Psoas muscle (tissue), 8 donors: ENCODE results near the gene PHACTR3. TPM values are rescaled to one million over a fixed set of nuclear protein-coding genes. Genes with fewer than 3 reads are reported as not detected.

ENCODE experiments used
- ATAC-seq, 4 donors: fragments of 200-7000 bp; cut with Tn5 transposase; one replicate each; pipeline ENCODE4 v1.9.1; 2020; ENCODE audit warnings: moderate library complexity in 3 of 4, mild to moderate bottlenecking in 2 of 4
- DNase-seq, 2 donors: peaks; one replicate each; pipeline ENCODE4 v3.0.0-alpha.2; 2020
- H3K27ac ChIP-seq: fragments of 200-600 bp; one replicate; pipeline ENCODE4 v1.8.0; 2022
- H3K27me3 ChIP-seq, 3 donors: fragments of 200-600 bp in 1 of 3; one replicate each; pipeline versions ENCODE4 v1.6.1 to v1.8.0; 2013 to 2022; ENCODE audit warnings: low read length in 2 of 3, mild to moderate bottlenecking in 2 of 3, moderate library complexity in 1 of 3; ENCODE audit not compliant: insufficient read depth in 3 of 3
- H3K36me3 ChIP-seq, 2 donors: fragments of 200-600 bp in 1 of 2; one replicate each; pipeline versions ENCODE4 v1.6.1 to v1.8.0; 2013 to 2022; ENCODE audit warnings: low read depth in 1 of 2, mild to moderate bottlenecking in 1 of 2, moderate library complexity in 1 of 2; ENCODE audit not compliant: insufficient read depth in 1 of 2
- H3K4me1 ChIP-seq: fragments of 200-600 bp; one replicate; pipeline ENCODE4 v1.8.0; 2022
- H3K4me3 ChIP-seq: fragments of 200-600 bp; one replicate; pipeline ENCODE4 v1.8.0; 2022; ENCODE audit warnings: mild to moderate bottlenecking
- H3K9me3 ChIP-seq: fragments of 200-600 bp; one replicate; pipeline ENCODE4 v1.8.0; 2022
- WGBS, 3 donors: extraction: QIAGEN DNeasy Blood & Tissue Kit; methylation state at CpG; one replicate each; pipeline versions ENCODE4 v1.1.6 to v1.1.7; 2013; 5-methylcytosine and 5-hydroxymethylcytosine counted together
- intact Hi-C, 2 donors: fragments of 100-400 bp; cut with DNase I; formaldehyde crosslinking; loops; one replicate each; pipeline versions ENCODE4 v1.11.0 to v1.14.2; 2022
- polyA plus RNA-seq, 3 donors: library from polyadenylated mRNA; stranded (reverse); fragments of 200-250 nt; gene quantifications; one replicate each; pipeline ENCODE4 v1.2.3, GENCODE V29; 2013
- total RNA-seq, 4 donors: library from RNA; stranded (reverse); fragmentation: NEBNext Ultra II Directional in 2 of 4; extraction: Animal tissue kit (Norgen Biotek cat#: 25700) in 2 of 4; gene quantifications; one replicate each; pipeline versions ENCODE4 v1.2.1 to v1.2.4, GENCODE V29; 2021 to 2023
- TF ChIP-seq, protein P1 (sequence below): fragments of 200-600 bp; IDR thresholded peaks from one replicate; pipeline ENCODE4 v1.8.0; 2022; ENCODE audit warnings: antibody characterized with exemption
- donor health status: healthy with polysubstance abuse.
- donor health status: DM: no; HTN: no; CAD: no; lungs with moderate emphysema.
- donor health status: Bipolar disorder and iron deficiency.
- donor health status: healthy.
- donor health status: DM: yes; HTN: yes; CAD: no.
- donor health status: DM: no; HTN: no; CAD: no.
- donor health status: DM: no; HTN: no; CAD: no.
- donor health status: DM: yes; HTN: yes; CAD: no.

Gene PHACTR3
- total and polyA plus RNA-seq, 7 donors: 0.10 to 0.46 (median 0.15) TPM; not detected in 3

DNA sequence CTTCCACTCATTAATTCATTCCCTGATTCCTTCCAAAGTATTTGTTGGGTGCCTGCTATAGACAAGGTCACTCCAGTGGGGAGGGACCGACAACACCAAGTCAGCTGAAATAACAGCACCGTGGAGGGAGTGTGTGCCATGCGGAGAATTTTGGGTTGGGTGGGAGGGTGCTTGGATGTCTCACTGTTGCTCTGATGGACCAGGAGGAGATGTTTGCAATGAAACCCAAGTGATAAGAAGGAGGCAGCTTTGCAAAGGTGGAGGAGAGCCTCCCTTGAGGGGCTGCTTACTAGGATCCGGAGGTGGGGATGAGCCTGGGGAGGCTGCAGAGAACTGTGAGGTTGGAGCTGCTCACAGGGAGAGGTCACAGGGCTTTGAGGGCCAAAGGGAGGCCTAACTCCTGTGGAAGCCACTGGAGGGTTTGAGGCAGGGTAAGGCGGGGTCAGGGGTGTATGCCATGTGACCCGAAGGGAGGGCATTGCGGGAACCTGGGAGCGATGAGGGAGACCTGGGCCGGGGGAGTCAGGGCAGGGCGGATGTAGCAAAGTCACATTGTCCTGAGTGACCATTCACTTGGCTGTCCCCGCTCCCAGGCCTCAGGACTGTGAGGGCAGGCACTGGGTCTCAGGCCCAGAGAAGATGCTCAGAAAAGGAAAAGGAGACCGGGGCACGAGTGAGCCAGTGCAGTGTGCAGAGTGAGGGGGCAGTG lies 124.5 kb downstream of the PHACTR3 start:
- DNase-seq (no peak), ATAC-seq (no peak)
- Histone ChIP-seq H3K36me3 (no peaks in the 10 kb centered on the region), H3K9me3 (no peaks in the 10 kb centered on the region), H3K4me1 (no peaks in the 10 kb centered on the region), H3K27me3 (peaks cover 0 to 11% (median under 1%) of the 10 kb centered on the region in 3 donors), H3K27ac (no peak overlapping the region), H3K4me3 (no peak overlapping the region)
- TF ChIP-seq, protein P1, sequence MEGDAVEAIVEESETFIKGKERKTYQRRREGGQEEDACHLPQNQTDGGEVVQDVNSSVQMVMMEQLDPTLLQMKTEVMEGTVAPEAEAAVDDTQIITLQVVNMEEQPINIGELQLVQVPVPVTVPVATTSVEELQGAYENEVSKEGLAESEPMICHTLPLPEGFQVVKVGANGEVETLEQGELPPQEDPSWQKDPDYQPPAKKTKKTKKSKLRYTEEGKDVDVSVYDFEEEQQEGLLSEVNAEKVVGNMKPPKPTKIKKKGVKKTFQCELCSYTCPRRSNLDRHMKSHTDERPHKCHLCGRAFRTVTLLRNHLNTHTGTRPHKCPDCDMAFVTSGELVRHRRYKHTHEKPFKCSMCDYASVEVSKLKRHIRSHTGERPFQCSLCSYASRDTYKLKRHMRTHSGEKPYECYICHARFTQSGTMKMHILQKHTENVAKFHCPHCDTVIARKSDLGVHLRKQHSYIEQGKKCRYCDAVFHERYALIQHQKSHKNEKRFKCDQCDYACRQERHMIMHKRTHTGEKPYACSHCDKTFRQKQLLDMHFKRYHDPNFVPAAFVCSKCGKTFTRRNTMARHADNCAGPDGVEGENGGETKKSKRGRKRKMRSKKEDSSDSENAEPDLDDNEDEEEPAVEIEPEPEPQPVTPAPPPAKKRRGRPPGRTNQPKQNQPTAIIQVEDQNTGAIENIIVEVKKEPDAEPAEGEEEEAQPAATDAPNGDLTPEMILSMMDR: no peak
- WGBS, 3 donors: 92 to 95% (median 94%) methylated on average over 13 of the region's 13 CpGs
- intact Hi-C loops: no loop called here

GRCh38 chr20:59729506-59729905 lies 125.2 kb downstream of the PHACTR3 start:
- DNase-seq (no peak), ATAC-seq (no peak)
- intact Hi-C loops: no loop called here
- 38 to 56% (median 47%) methylated on average over 5 of the region's 5 CpGs for WGBS, 3 donors
- no peak overlapping the region for H3K4me3 ChIP-seq
- no peaks in the 10 kb centered on the region for H3K9me3 ChIP-seq
- H3K27ac ChIP-seq: no peak overlapping the region
- no peaks in the 10 kb centered on the region for H3K36me3 ChIP-seq
- TF ChIP-seq, protein P1: no peak
- H3K4me1 ChIP-seq: no peaks in the 10 kb centered on the region
- H3K27me3 ChIP-seq: peaks cover 0 to 14% (median 0%) of the 10 kb centered on the region in 3 donors

DNA sequence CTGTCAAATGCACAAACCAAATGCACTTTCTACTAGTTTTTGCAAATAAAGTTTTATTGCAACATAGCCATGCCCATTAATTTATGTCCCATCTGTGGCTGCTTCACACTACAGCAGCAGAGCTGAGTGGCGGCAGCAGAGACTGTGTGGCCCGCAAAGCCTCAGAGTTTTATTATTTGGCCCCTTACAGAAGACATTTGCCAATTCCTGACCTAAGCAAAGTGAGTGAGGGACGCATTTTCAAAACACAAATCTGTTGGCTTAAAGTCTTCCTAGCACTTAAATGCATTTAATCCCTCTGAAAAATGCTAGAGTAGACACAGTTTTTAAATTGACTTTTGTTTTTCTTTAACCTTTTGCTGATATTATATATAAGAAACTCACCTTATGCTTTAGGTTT lies 126.4 kb downstream of the PHACTR3 start:
- 43 to 62% (median 55%) methylated on average over 3 of the region's 3 CpGs for whole genome bisulfite sequencing, 3 donors
- ATAC-seq (no peak), DNase-seq (no peak)
- no peaks in the 10 kb centered on the region for H3K4me1 ChIP-seq
- no peaks in the 10 kb centered on the region for H3K9me3 ChIP-seq
- intact Hi-C loops: no loop called here
- peaks cover 0 to 14% (median 0%) of the 10 kb centered on the region in 3 donors for H3K27me3 ChIP-seq
- H3K4me3 ChIP-seq: no peak overlapping the region
- no peak overlapping the region for H3K27ac ChIP-seq
- no peaks in the 10 kb centered on the region for H3K36me3 ChIP-seq
- TF ChIP-seq, protein P1: no peak

DNA sequence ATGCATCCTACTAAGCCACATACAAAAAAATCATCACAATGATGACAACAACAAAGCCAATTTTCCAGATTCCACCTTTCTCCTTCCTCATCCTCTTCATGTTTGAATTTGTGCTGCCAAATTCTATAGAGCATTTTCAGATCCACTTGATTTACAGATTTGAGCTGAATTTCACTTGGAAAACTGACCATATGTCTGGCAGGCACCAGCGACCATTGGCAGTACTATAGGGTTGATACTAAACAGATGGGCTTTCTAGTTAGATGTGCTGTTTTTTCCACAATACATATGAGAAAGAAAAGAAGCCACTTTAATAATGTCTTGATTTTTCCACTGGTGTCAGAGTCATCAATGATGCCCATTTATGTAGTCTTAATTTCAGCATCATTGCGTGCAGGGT lies 127.0 kb downstream of the PHACTR3 start:
- intact Hi-C loops: no loop called here
- TF ChIP-seq, protein P1: no peak
- Histone ChIP-seq H3K27me3 (peaks cover 0 to 14% (median 0%) of the 10 kb centered on the region in 3 donors), H3K9me3 (no peaks in the 10 kb centered on the region), H3K4me3 (no peak overlapping the region), H3K4me1 (no peaks in the 10 kb centered on the region), H3K36me3 (no peaks in the 10 kb centered on the region), H3K27ac (no peak overlapping the region)
- no peak for DNase-seq
- no peak for ATAC-seq
- WGBS, 3 donors: 63 to 67% (median 67%) methylated on average over 2 of the region's 2 CpGs

DNA sequence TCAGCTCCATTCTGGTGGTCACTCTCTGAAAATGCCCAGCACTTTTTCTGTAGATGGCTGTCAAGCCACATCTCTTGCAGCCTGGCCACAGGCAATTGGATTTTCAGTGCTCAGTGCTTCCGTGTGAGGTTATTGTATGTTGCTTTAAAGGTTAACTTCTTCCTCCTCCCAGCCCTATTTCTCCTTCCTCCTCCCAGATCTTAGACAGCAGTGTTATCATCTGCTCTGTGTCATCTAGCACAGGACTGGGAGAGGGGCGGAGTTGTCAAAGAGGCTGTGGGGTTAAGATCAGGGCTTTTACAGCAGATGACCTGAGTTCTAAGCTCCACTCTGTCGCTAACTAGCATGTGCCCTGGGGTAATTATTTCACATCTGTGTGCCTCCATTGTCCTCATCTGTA lies 129.0 kb downstream of the PHACTR3 start:
- no peak overlapping the region for H3K4me3 ChIP-seq
- no peaks in the 10 kb centered on the region for H3K4me1 ChIP-seq
- DNase-seq (no peak), ATAC-seq (no peak)
- no peaks in the 10 kb centered on the region for H3K9me3 ChIP-seq
- 67 to 75% (median 70%) methylated on average over 3 of the region's 3 CpGs for WGBS, 3 donors
- intact Hi-C loops: no loop called here
- H3K27me3 ChIP-seq: peaks cover 0 to 14% (median 0%) of the 10 kb centered on the region in 3 donors
- TF ChIP-seq, protein P1: no peak
- H3K36me3 ChIP-seq: no peaks in the 10 kb centered on the region
- H3K27ac ChIP-seq: no peak overlapping the region
